WTC11 (cell line): ENCODE data around the gene HKDC1. TPM values are rescaled to one million over a fixed set of nuclear protein-coding genes. Genes with fewer than 3 reads are reported as not detected.

Experiments
- ATAC-seq: fragments of 200-7000 bp; cut with Tn5 transposase; 2 replicates; pipeline ENCODE4 v1.10.0; 2021; ENCODE audit warnings: mild to moderate bottlenecking, moderate library complexity
- CTCF ChIA-PET: fragments of 300-600 bp; sonication (Branson Sonifier 250); formaldehyde crosslinking; loops from one replicate; lab custom pipeline; 2021; ENCODE audit warnings: antibody characterized with exemption; lab: Charles Lee
- POLR2A ChIA-PET: fragments of 350-600 bp; sonication (Branson Sonifier 250); formaldehyde crosslinking; loops from one replicate; lab custom pipeline; 2021; ENCODE audit warnings: antibody characterized with exemption; lab: Charles Lee
- DNase-seq: peaks from one replicate; pipeline ENCODE4 v3.0.0; 2021; ENCODE audit warnings: low spot score
- H3K27ac Mint-ChIP-seq: 2 replicates; pipeline ENCODE4 v1.8.0; 2021; ENCODE audit warnings: mixed read lengths
- H3K27me3 Mint-ChIP-seq: 2 replicates; pipeline ENCODE4 v1.8.0; 2021; ENCODE audit warnings: low read depth, mild to moderate bottlenecking, moderate library complexity, mixed read lengths
- H3K36me3 Mint-ChIP-seq: 2 replicates; pipeline ENCODE4 v1.8.0; 2021; ENCODE audit warnings: mixed read lengths
- H3K4me1 Mint-ChIP-seq: 2 replicates; pipeline ENCODE4 v1.8.0; 2022; ENCODE audit warnings: mixed read lengths
- H3K4me3 Mint-ChIP-seq: 2 replicates; pipeline ENCODE4 v1.8.0; 2021; ENCODE audit warnings: mild to moderate bottlenecking, moderate library complexity, mixed read lengths
- H3K9me3 Mint-ChIP-seq: 2 replicates; pipeline ENCODE4 v1.8.0; 2021; ENCODE audit warnings: mixed read lengths
- AR ChIP-seq: fragments of 250-450 bp; sonication (Bioruptor Pico); IDR thresholded peaks from 2 replicates; pipeline ENCODE4 v1.9.0; 2021; ENCODE audit warnings: mild to moderate bottlenecking
- ATF3 ChIP-seq: sonication (generic); formaldehyde crosslinking; conservative IDR thresholded peaks from 2 replicates; pipeline ENCODE4 v1.8.1; 2022; ENCODE audit warnings: mild to moderate bottlenecking, missing genetic modification reagents
- CREM ChIP-seq: sonication (generic); formaldehyde crosslinking; IDR thresholded peaks from 2 replicates; pipeline ENCODE4 v1.8.1; 2022; ENCODE audit warnings: mild to moderate bottlenecking, missing genetic modification reagents, moderate library complexity
- FOXP1 ChIP-seq: sonication (generic); formaldehyde crosslinking; IDR thresholded peaks from 2 replicates; pipeline ENCODE4 v1.8.0; 2022; ENCODE audit warnings: missing genetic modification reagents, mild to moderate bottlenecking, moderate library complexity, borderline replicate concordance
- GRHL2 ChIP-seq: fragments of 250-450 bp; sonication (Bioruptor Pico); IDR thresholded peaks from 2 replicates; pipeline ENCODE4 v1.8.0; 2022; ENCODE audit warnings: mild to moderate bottlenecking, moderate library complexity; ENCODE audit not compliant: insufficient replicate concordance, severe bottlenecking
- JAZF1 ChIP-seq: fragments of 250-450 bp; sonication (Bioruptor Pico); IDR thresholded peaks from 2 replicates; pipeline ENCODE4 v1.9.0; 2021; ENCODE audit warnings: moderate library complexity, mild to moderate bottlenecking, inconsistent platforms
- JUN ChIP-seq: sonication (generic); formaldehyde crosslinking; IDR thresholded peaks from 2 replicates; pipeline ENCODE4 v1.8.0; 2023; ENCODE audit warnings: mild to moderate bottlenecking, missing genetic modification reagents
- KAT7 ChIP-seq: sonication (generic); formaldehyde crosslinking; IDR thresholded peaks from 2 replicates; pipeline ENCODE4 v1.8.1; 2023; ENCODE audit warnings: missing genetic modification reagents, mild to moderate bottlenecking, borderline replicate concordance
- MLX ChIP-seq: sonication (generic); formaldehyde crosslinking; IDR thresholded peaks from 2 replicates; pipeline ENCODE4 v1.8.1; 2023; ENCODE audit warnings: mild to moderate bottlenecking, missing genetic modification reagents, moderate library complexity
- MXD4 ChIP-seq: fragments of 250-450 bp; sonication (Bioruptor Pico); IDR thresholded peaks from 2 replicates; pipeline ENCODE4 v1.8.0; 2021; ENCODE audit warnings: mild to moderate bottlenecking, moderate library complexity, borderline replicate concordance
- NR3C1 ChIP-seq: sonication (generic); formaldehyde crosslinking; conservative IDR thresholded peaks from 2 replicates; pipeline ENCODE4 v1.8.1; 2023; ENCODE audit warnings: low read depth, mild to moderate bottlenecking, missing genetic modification reagents
- PRRX2 ChIP-seq: fragments of 250-450 bp; sonication (Bioruptor Pico); IDR thresholded peaks from 2 replicates; pipeline ENCODE4 v1.8.0; 2021; ENCODE audit warnings: mild to moderate bottlenecking
- SMAD3 ChIP-seq: sonication (generic); formaldehyde crosslinking; IDR thresholded peaks from 2 replicates; pipeline ENCODE4 v1.8.0; 2022; ENCODE audit warnings: missing genetic modification reagents, mild to moderate bottlenecking, borderline replicate concordance
- SMAD4 ChIP-seq: sonication (generic); formaldehyde crosslinking; IDR thresholded peaks from 2 replicates; pipeline ENCODE4 v1.8.0; 2022; ENCODE audit warnings: mild to moderate bottlenecking, missing genetic modification reagents
- TEAD4 ChIP-seq: sonication (generic); formaldehyde crosslinking; IDR thresholded peaks from 2 replicates; pipeline ENCODE4 v1.8.0; 2022; ENCODE audit warnings: mild to moderate bottlenecking, missing genetic modification reagents
- ZBTB21 ChIP-seq: sonication (generic); formaldehyde crosslinking; IDR thresholded peaks from 2 replicates; pipeline ENCODE4 v1.8.1; 2023; ENCODE audit warnings: mild to moderate bottlenecking, missing genetic modification reagents, borderline replicate concordance
- ZBTB43 ChIP-seq: sonication (generic); formaldehyde crosslinking; IDR thresholded peaks from 2 replicates; pipeline ENCODE4 v1.8.1; 2023; ENCODE audit warnings: mild to moderate bottlenecking, missing genetic modification reagents
- ZMAT4 ChIP-seq: fragments of 250-450 bp; sonication (Bioruptor Pico); IDR thresholded peaks from 2 replicates; pipeline ENCODE4 v1.9.0; 2021; ENCODE audit warnings: mild to moderate bottlenecking
- ZNF138 ChIP-seq: sonication (generic); formaldehyde crosslinking; conservative IDR thresholded peaks from 2 replicates; pipeline ENCODE4 v1.8.1; 2022; ENCODE audit warnings: mild to moderate bottlenecking, moderate library complexity, missing genetic modification reagents
- ZNF219 ChIP-seq: sonication (generic); formaldehyde crosslinking; IDR thresholded peaks from 2 replicates; pipeline ENCODE4 v1.8.0; 2023; ENCODE audit warnings: missing genetic modification reagents, mild to moderate bottlenecking, borderline replicate concordance
- ZNF232 ChIP-seq: sonication (generic); formaldehyde crosslinking; IDR thresholded peaks from 2 replicates; pipeline ENCODE4 v1.8.0; 2022; ENCODE audit warnings: mild to moderate bottlenecking, missing genetic modification reagents
- ZNF263 ChIP-seq: sonication (generic); formaldehyde crosslinking; IDR thresholded peaks from 2 replicates; pipeline ENCODE4 v1.8.1; 2022; ENCODE audit warnings: low read depth, mild to moderate bottlenecking, moderate library complexity, missing genetic modification reagents
- ZNF416 ChIP-seq: fragments of 250-450 bp; sonication (Bioruptor Pico); IDR thresholded peaks from 2 replicates; pipeline ENCODE4 v1.9.0; 2021; ENCODE audit warnings: mild to moderate bottlenecking, inconsistent platforms
- ZNF512 ChIP-seq: sonication (generic); formaldehyde crosslinking; IDR thresholded peaks from 2 replicates; pipeline ENCODE4 v1.8.1; 2022; ENCODE audit warnings: missing genetic modification reagents, borderline replicate concordance
- total RNA-seq: library from RNA; stranded (reverse); gene quantifications from 3 replicates; pipeline ENCODE4 v1.2.3, GENCODE V29; 2021

HKDC1 gene
- total RNA-seq, 1 experiment from 2014 or later: 0.09 TPM

- CTCF ChIA-PET: interaction anchor here (0.7 to 2.9 kb wide), 6 partner anchors 19 to 166 kb away, joined by 3 to 18 read pairs (median 4); no protein-coding TSS in a partner anchor
- Mint-ChIP-seq H3K36me3 (no peaks in the 10 kb centered on the region), H3K4me1 (peaks cover 26% of the 10 kb centered on the region), H3K4me3 (no peak overlapping the region), H3K9me3 (no peaks in the 10 kb centered on the region), H3K27ac (no peak overlapping the region), H3K27me3 (no peaks in the 10 kb centered on the region; the same call in 1 of the 2 replicates)
- POLR2A ChIA-PET: interaction anchor here (0.7 kb wide), 1 partner anchor 164 kb away, joined by 4 read pairs; no protein-coding TSS in a partner anchor
- no peak for ATAC-seq
- TF ChIP-seq JAZF1 (no peak), NR3C1 (CRISPR knock-in tag) (no peak)
- TF ChIP-seq, all 79 proteins: peak for 0
- DNase-seq: no peak
Measured at GRCh38 chr10:69242040-69242851, 22.1 kb downstream of the HKDC1 start.

GRCh38 chr10:69242852-69243212 lies 22.7 kb downstream of the HKDC1 start:
- no peak overlapping the region for H3K4me3 Mint-ChIP-seq
- H3K27me3 Mint-ChIP-seq: no peaks in the 10 kb centered on the region
- TF ChIP-seq ZMAT4 (no peak), ATF3 (no peak), PRRX2 (no peak), SMAD4 (no peak), FOXP1 (CRISPR knock-in tag) (no peak), KAT7 (CRISPR knock-in tag) (no peak), ZNF512 (CRISPR knock-in tag) (no peak), ZNF416 (CRISPR knock-in tag) (no peak), SMAD3 (CRISPR knock-in tag) (no peak), ZNF232 (CRISPR knock-in tag) (no peak), MXD4 (CRISPR knock-in tag) (no peak), JUN (no peak)
- DNase-seq (no peak), ATAC-seq (no peak)
- ChIA-PET CTCF (interaction anchor here (0.7 to 2.9 kb wide), 6 partner anchors 18 to 165 kb away, joined by 3 to 18 read pairs (median 4); no protein-coding TSS in a partner anchor), POLR2A (interaction anchor here (0.7 kb wide), 1 partner anchor 163 kb away, joined by 4 read pairs; no protein-coding TSS in a partner anchor)
- H3K36me3 Mint-ChIP-seq: no peaks in the 10 kb centered on the region
- no peaks in the 10 kb centered on the region for H3K9me3 Mint-ChIP-seq
- H3K4me1 Mint-ChIP-seq: peaks cover 21% of the 10 kb centered on the region
- H3K27ac Mint-ChIP-seq: no peak overlapping the region

- no peak overlapping the region for H3K4me3 Mint-ChIP-seq
- POLR2A ChIA-PET: no interaction called here
- TF ChIP-seq ZNF138 (CRISPR knock-in tag) (no peak), MLX (no peak), JUN (no peak), ATF3 (no peak), KAT7 (CRISPR knock-in tag) (no peak), TEAD4 (CRISPR knock-in tag) (no peak), ZBTB21 (CRISPR knock-in tag) (no peak), ZNF219 (no peak), CREM (no peak), AR (CRISPR knock-in tag) (no peak), GRHL2 (no peak), ZNF263 (CRISPR knock-in tag) (no peak), ZBTB43 (CRISPR knock-in tag) (no peak)
Measured at GRCh38 chr10:69243817-69244216, 23.7 kb downstream of the HKDC1 start.

More at GRCh38 chr10:69243817-69244216, 23.7 kb downstream of the HKDC1 start:
- CTCF ChIA-PET: interaction anchor here (1.1 to 2.9 kb wide), 3 partner anchors 120 to 164 kb away, joined by 3 to 18 read pairs (median 7); no protein-coding TSS in a partner anchor
- no peaks in the 10 kb centered on the region for H3K36me3 Mint-ChIP-seq
- no peaks in the 10 kb centered on the region for H3K27me3 Mint-ChIP-seq
- DNase-seq (no peak), ATAC-seq (no peak)
- H3K4me1 Mint-ChIP-seq: peaks cover 14% of the 10 kb centered on the region
- no peaks in the 10 kb centered on the region for H3K9me3 Mint-ChIP-seq
- no peak overlapping the region for H3K27ac Mint-ChIP-seq
